OCI-LY7 (cell line): ENCODE data around the gene ZBTB16. TPM values are rescaled to one million over a fixed set of nuclear protein-coding genes. Genes with fewer than 3 reads are reported as not detected.
"Not testable (repeated sequence)": the region's sequence is repeated elsewhere in the genome, so short reads cannot be mapped to it uniquely, and the experiment has no call there.

Source experiments
- BruUV-seq: library from RNA; stranded (reverse); fragments of 400-500 nt; replicated peaks from 2 replicates; lab custom pipeline; 2021; lab: Mats Ljungman, UMichigan
- CTCF ChIA-PET: fragments of 300-600 bp; sonication (Branson Sonifier 250); formaldehyde crosslinking; loops from one replicate; lab custom pipeline; 2022; ENCODE audit warnings: antibody characterized with exemption; ENCODE audit not compliant: unreplicated experiment; lab: Charles Lee
- POLR2A ChIA-PET: fragments of 300-600 bp; sonication (Branson Sonifier 250); formaldehyde crosslinking; loops from one replicate; lab custom pipeline; 2022; ENCODE audit warnings: antibody characterized with exemption; lab: Charles Lee
- DNase-seq: peaks from one replicate; pipeline ENCODE4 v3.0.0-alpha.2; 2015; ENCODE audit warnings: low spot score
- H2AFZ ChIP-seq: fragments of 200-600 bp; sonication (generic), shearing (Covaris generic); 2 replicates; pipeline ENCODE4 v1.6.1; 2014; ENCODE audit warnings: mild to moderate bottlenecking, antibody characterized with exemption, low read length, moderate library complexity
- H3K27ac ChIP-seq: fragments of 200-600 bp; sonication (generic); 2 replicates; pipeline ENCODE4 v1.5.1; 2014; ENCODE audit warnings: mixed run types, low read depth, mild to moderate bottlenecking, moderate library complexity, low read length, inconsistent platforms; ENCODE audit not compliant: poor library complexity, severe bottlenecking
- H3K36me3 ChIP-seq: fragments of 200-600 bp; sonication (generic); 2 replicates; pipeline ENCODE4 v1.6.1; 2014; ENCODE audit warnings: mild to moderate bottlenecking, antibody characterized with exemption, low read length, moderate library complexity, mixed read lengths; ENCODE audit not compliant: insufficient read depth
- H3K4me1 ChIP-seq: fragments of 200-600 bp; sonication (generic); 2 replicates; pipeline ENCODE4 v1.5.1; 2014; ENCODE audit warnings: mild to moderate bottlenecking, low read length; ENCODE audit not compliant: insufficient read depth, poor library complexity, severe bottlenecking
- H3K4me2 ChIP-seq: fragments of 200-600 bp; sonication (generic); 2 replicates; pipeline ENCODE4 v1.6.1; 2014; ENCODE audit warnings: mild to moderate bottlenecking, low read length
- H3K4me3 ChIP-seq: fragments of 200-600 bp; sonication (generic); 2 replicates; pipeline ENCODE4 v1.5.1; 2014; ENCODE audit warnings: mild to moderate bottlenecking, low read depth, low read length; ENCODE audit not compliant: poor library complexity, severe bottlenecking
- H3K79me2 ChIP-seq: fragments of 200-600 bp; sonication (generic); 2 replicates; pipeline ENCODE4 v1.6.1; 2016; ENCODE audit warnings: low read depth, mild to moderate bottlenecking, low read length, moderate library complexity, mixed read lengths; ENCODE audit not compliant: insufficient read depth
- H3K9me2 ChIP-seq: fragments of 200-600 bp; sonication (generic); 2 replicates; pipeline ENCODE4 v1.6.1; 2016; ENCODE audit warnings: mild to moderate bottlenecking, low read length, mixed read lengths; ENCODE audit not compliant: insufficient read depth
- H3K9me3 ChIP-seq: fragments of 200-600 bp; sonication (generic); 2 replicates; pipeline ENCODE4 v1.6.1; 2014; ENCODE audit warnings: mild to moderate bottlenecking, mixed run types, low read length, mixed read lengths
- H4K20me1 ChIP-seq: fragments of 200-600 bp; sonication (generic); 2 replicates; pipeline ENCODE4 v1.6.1; 2014; ENCODE audit warnings: mild to moderate bottlenecking, antibody characterized with exemption, low read length, moderate library complexity, mixed read lengths; ENCODE audit not compliant: insufficient read depth
- CTCF ChIP-seq: fragments of 200-600 bp; sonication (generic); conservative IDR thresholded peaks from 2 replicates; pipeline ENCODE4 v1.5.1; 2014; ENCODE audit warnings: mild to moderate bottlenecking, antibody characterized with exemption, low read length, moderate library complexity, mixed read lengths
- EZH2phosphoT487 ChIP-seq: fragments of 200-600 bp; sonication (generic); IDR thresholded peaks from 2 replicates; pipeline ENCODE4 v1.6.1; 2018; ENCODE audit warnings: low read depth, borderline replicate concordance, mild to moderate bottlenecking, mixed run types, antibody characterized with exemption, low read length, moderate library complexity, mixed read lengths
- intact Hi-C: fragments of 100-400 bp; cut with micrococcal nuclease; formaldehyde crosslinking; loops from one replicate; pipeline ENCODE4 v1.10.0; 2022; ENCODE audit not compliant: unreplicated experiment
- total RNA-seq, 2 experiments: library from RNA; depleted of rRNA in 1 of 2; stranded (reverse); fragments of >200 nt in 1 of 2; shearing (Covaris generic) in 1 of 2; gene quantifications; 2 replicates each; pipeline ENCODE4 v1.2.3, GENCODE V29; 2014 to 2022

ZBTB16 gene
- total RNA-seq, 2 experiments from 2014 or later, result not detected

GRCh38 chr11:114049050-114049449, 10.5 kb upstream of the ZBTB16 start:
- Histone ChIP-seq H3K36me3 (no peaks in the 10 kb centered on the region), H3K4me1 (no peaks in the 10 kb centered on the region)
- DNase-seq, result no peak

GRCh38 chr11:114049766-114050165, 9.7 kb upstream of the ZBTB16 start:
- H3K4me2 ChIP-seq, DNase-seq, H3K27ac ChIP-seq, H3K9me3 ChIP-seq, H3K79me2 ChIP-seq, H3K36me3 ChIP-seq, intact Hi-C loops, H3K9me2 ChIP-seq, H3K4me3 ChIP-seq, BruUV-seq, H3K4me1 ChIP-seq, H2AFZ ChIP-seq, CTCF ChIA-PET, H4K20me1 ChIP-seq: not testable (repeated sequence)
- POLR2A ChIA-PET, result interaction anchor here (0.6 to 0.7 kb wide), 2 partner anchors 92 to 94 kb away, joined by 3 read pairs; no protein-coding TSS in a partner anchor

More at GRCh38 chr11:114049050-114049449, 10.5 kb upstream of the ZBTB16 start:
- Histone ChIP-seq H3K79me2 (no peaks in the 10 kb centered on the region), H3K9me2 (no peaks in the 10 kb centered on the region), H3K27ac (no peak overlapping the region), H2AFZ (no peak overlapping the region), H3K4me3 (no peak overlapping the region), H4K20me1 (no peaks in the 10 kb centered on the region), H3K9me3 (no peaks in the 10 kb centered on the region), H3K4me2 (no peak overlapping the region)
- no TSS peak for BruUV-seq
- CTCF ChIA-PET, result no interaction called here
- TF ChIP-seq EZH2phosphoT487, result no peak
- no peak for TF ChIP-seq CTCF
- POLR2A ChIA-PET, result interaction anchor here (0.6 to 1.1 kb wide), 3 partner anchors 95 to 133 kb away, joined by 3 read pairs; no protein-coding TSS in a partner anchor
- intact Hi-C loops, result no loop called here

GRCh38 chr11:114050258-114050927, 9.1 kb upstream of the ZBTB16 start:
- Histone ChIP-seq H3K79me2 (no peaks in the 10 kb centered on the region), H3K9me2 (no peaks in the 10 kb centered on the region), H3K4me2 (no peak overlapping the region), H3K9me3 (no peaks in the 10 kb centered on the region), H3K27ac (no peak overlapping the region), H2AFZ (no peak overlapping the region), H3K4me3 (no peak overlapping the region), H3K36me3 (no peaks in the 10 kb centered on the region), H3K4me1 (no peaks in the 10 kb centered on the region), H4K20me1 (no peaks in the 10 kb centered on the region)
- TF ChIP-seq CTCF (no peak), EZH2phosphoT487 (no peak)
- no TSS peak for BruUV-seq
- ChIA-PET CTCF (no interaction called here), POLR2A (interaction anchor here (0.7 kb wide), 1 partner anchor 92 kb away, joined by 3 read pairs; no protein-coding TSS in a partner anchor)
- intact Hi-C loops, result no loop called here
- no peak for DNase-seq
